HT-29 (cell line): ENCODE measurements around the gene POP7. TPM values are rescaled to one million over a fixed set of nuclear protein-coding genes. Genes with fewer than 3 reads are reported as not detected.
"Not testable (repeated sequence)": the region's sequence is repeated elsewhere in the genome, so short reads cannot be mapped to it uniquely, and the experiment has no call there.

ENCODE experiments used
- DNase-seq: peaks from one replicate; pipeline ENCODE4 v3.0.0-alpha.2; 2015; ENCODE audit warnings: low spot score
- total RNA-seq: library from RNA; depleted of rRNA; stranded (reverse); fragments of >200 nt; shearing (Covaris generic); gene quantifications from 2 replicates; pipeline ENCODE4 v1.2.3, GENCODE V29; 2014; rRNA removed

POP7 gene
- 222 and 231 TPM in 2 replicates for total RNA-seq

DNA sequence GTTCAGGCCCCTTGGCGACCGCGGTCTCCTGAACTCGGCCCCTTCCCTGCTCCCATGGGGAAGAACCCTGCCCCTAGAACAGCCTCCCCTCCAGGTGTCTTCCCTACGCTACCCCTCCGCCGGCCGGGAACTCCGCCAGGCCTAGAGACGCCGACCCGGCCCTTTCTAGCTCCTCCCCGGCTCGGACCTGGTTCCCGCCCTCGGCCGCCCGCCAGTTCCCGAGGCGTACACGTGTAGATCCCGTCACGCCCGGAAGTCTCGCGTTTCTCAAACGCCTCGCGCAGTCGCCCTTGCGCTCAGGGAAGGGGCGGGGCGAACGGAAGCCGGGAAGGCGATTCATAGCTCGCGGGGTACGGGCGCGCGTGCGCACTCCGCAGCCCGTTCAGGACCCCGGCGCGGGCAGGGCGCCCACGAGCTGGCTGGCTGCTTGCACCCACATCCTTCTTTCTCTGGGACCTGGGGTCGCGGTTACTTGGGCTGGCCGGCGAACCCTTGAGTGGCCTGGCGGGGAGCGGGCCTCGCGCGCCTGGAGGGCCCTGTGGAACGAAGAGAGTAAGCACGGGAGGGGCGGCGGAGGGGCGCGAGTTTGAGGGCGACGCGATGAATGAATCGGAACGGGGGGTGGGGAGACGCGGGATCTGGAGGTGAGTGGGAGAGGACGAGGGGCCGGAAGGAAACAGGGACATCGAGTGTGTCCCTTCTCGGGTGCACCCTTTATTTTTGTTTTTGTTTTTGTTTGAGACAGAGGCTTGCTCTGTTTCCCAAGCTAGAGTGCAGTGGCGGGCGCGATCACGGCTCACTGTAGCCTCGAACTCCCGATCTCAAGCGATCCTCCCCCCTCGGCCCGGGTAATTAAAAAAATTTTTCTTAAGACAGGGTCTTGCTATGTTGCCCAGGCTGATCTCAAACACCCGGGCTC is at the start of gene POP7:
TSS of gene POP7 (plus strand) at position 369 of the 919 bp plus-strand sequence. CDS start 710 bp downstream, outside the sequence.
- DNase-seq = peak; percentile 99

- not testable (repeated sequence) for DNase-seq
Measured at GRCh38 chr7:100662194-100662776, 43.6 kb upstream of the POP7 start.

DNA sequence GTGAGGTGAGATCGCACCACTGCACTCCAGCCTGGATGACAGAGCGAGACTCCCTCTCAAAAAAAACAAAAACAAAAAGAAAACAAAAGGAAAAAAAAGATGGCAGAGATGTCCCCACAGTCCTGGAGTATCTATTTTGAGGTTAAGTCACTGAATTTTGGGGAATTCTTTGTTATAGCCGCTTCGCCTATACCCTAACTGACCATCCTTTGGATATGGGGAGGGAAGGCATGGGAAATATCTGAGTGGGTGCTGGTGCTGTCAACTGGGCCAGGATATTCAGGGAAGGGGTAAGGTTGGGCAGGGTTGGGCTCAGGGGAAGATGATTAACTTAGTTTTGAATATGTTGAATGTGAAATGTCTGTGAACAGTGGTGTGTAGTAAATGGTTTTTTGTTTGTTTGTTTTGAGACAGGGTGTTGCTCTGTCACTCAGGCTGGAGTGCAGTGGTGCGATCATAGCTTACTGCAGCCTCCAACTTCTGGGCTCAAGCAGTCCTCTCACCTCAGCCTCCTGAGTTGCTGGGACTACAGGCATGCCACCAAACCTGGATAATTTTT is 40.7 kb upstream of the POP7 start:
- no peak for DNase-seq

DNA sequence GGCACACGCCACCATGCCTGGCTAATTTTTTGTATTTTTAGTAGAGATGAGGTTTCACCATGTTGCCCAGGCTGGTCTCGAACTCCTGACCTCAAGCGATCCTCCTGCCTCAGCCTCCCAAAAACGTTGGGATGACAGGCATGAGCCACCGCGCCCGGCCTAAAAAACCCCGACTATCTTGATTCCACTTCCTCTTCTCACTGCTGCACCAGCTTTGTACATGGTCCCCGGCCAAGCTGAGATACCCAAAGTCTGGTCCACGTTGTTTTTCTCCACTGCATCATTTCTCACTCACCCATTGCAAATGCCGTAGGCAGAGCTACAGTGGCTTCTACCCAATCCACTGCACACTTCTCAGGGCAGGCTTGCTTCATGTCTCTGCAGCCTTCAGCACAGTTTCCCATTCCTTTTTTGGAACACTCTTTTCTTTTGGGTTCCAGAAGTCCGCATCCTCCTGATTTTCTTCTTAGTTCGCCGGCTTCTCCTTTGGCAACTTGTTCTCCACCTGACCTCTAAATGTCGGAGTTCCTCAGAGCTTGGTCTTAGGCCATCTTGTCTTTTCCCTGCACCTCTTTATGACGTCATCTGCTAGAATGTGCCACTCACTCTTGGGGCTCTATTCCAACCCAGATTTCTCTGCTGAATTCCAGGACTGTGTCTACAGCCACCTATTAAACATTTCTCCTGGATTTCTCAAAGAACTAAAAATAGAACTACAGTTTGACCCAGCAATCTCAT is 38.4 kb upstream of the POP7 start:
- DNase-seq = no peak

GRCh38 chr7:100668069-100668449 is 37.9 kb upstream of the POP7 start:
- DNase-seq = no peak

DNA sequence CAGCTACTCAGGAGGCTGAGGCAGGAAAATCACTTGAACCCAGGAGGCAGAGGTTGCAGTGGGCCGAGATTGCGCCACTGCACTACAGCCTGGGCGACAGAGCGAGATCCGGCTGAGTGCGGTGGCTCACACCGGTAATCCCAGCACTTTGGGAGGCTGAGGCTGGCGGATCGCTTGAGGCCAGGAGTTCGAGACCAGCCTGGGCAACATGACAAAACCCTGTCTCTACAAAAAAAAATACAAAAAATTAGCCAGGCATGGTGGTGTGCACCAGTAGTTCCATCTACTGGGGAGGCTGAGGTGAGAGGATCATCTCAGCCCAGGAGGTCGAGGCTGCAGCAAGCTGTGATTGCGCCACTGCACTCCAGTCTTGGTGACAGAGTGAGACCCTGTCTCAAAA is 36.8 kb upstream of the POP7 start:
- DNase-seq = not testable (repeated sequence)

- no peak for DNase-seq
Measured at GRCh38 chr7:100670074-100670473, 35.8 kb upstream of the POP7 start.

DNA sequence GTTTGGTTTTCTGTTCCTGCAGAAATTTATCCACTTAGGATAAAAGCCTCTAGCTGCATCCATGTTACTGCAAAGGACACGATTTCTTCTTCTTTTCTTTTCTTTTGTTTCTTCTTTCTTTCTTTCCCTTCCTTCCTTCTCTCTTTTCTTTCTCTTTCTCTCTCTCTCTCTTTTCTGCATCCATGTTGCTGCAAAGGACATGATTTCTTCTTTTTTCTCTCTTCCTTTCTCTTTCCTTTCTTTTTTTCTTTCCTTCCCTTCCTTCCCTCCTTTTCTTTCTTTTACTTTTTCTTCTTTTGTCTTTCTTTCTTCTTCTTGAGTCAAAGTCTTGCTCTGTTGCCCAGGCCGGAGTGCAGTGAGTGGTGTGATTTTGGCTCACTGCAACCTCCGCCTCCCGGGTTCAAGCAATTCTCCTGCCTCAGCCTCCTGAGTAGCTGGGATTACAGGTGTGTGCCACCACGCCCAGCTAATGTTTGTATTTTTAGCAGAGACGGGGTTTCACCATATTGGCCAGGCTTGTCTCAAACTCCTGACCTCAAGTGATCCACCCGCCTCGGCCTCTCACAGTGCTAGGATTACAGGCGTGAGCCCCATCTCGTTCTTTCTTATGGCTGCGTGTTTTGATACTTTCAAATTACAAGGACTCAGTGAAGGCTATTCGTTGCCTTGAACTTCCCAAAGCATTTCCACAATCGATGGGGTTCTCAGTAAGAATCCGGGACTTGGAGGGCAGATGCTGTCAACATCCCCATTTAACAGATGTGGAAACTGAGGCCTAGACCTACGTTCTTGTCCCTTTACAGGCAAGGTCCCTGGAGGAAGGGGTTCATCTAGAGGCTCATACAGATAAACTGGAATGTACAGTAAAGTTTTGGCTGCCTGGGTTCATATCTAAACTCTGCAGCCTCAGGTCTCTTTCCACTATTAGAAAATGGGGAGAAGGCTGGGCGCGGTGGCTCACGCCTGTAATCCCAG is 34.3 kb upstream of the POP7 start:
- no peak for DNase-seq

- peak; percentile 100 for DNase-seq
Measured at GRCh38 chr7:100673302-100673941, 32.5 kb upstream of the POP7 start, which contains the start of gene GNB2. GNB2 (plus strand) TSS chr7:100673740; CDS start chr7:100676266, 2,526 bp downstream.

DNA sequence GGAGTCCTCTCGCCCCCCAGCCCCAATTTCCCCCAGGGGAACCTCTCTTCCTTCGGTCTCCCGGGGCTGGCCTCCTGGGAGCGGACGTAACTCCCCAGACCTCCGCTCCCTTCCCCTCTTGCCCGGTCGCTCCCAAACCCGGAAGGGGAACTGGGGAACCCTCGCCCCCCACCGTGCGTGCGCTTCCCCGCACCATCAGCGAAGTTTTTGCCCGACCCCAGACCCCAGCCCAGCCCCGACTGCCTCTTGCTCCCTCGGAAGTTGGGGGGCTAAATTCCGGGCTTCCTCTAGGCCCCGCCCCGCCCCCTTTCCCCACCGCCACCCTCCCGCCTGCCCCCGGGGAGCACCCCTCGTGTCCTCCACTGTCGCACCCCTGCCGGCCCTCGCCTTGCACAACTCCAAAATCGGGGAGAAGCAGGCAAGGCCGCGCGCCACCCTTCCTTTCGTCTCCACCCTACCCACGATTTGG is 31.9 kb upstream of the POP7 start:
- peak; percentile 25 for DNase-seq

- DNase-seq = peak; percentile 47
Measured at GRCh38 chr7:100674411-100675104, 31.4 kb upstream of the POP7 start.

- no peak for DNase-seq
Measured at GRCh38 chr7:100675105-100675451, 30.8 kb upstream of the POP7 start.

GRCh38 chr7:100675581-100676350 is 30.2 kb upstream of the POP7 start:
- DNase-seq = peak; percentile 70

GRCh38 chr7:100676501-100677306 is 29.2 kb upstream of the POP7 start:
- no peak for DNase-seq

GRCh38 chr7:100677308-100678267 is 28.3 kb upstream of the POP7 start:
- DNase-seq = no peak

DNA sequence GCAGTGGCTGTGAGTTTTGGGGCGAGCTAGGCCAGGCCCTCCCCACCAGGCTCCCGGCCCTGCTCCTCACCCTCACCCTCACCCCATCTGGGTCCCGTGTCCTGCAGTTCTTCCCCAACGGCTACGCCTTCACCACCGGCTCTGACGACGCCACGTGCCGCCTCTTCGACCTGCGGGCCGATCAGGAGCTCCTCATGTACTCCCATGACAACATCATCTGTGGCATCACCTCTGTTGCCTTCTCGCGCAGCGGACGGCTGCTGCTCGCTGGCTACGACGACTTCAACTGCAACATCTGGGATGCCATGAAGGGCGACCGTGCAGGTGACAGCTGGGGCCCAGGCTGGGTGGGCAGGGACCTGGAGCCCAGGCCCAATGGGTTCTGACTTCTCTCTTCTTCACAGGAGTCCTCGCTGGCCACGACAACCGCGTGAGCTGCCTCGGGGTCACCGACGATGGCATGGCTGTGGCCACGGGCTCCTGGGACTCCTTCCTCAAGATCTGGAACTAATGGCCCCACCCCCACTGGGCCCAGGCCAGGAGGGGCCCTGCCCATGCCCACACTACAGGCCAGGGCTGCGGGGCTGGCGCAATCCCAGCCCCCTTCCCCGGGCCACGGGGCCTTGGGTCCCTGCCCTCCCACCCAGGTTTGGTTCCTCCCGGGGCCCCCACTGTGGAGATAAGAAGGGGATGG is 27.5 kb upstream of the POP7 start:
- no peak for DNase-seq
